ENCODE results near the gene SPC25.

- TF ChIP-seq USF2 (CRISPR knock-in tag; IDR thresholded peaks at IDR 0.05), result no peak
- no peak for TF ChIP-seq CTCF (IDR thresholded peaks at IDR 0.05)
- TF ChIP-seq EMX1 (CRISPR knock-in tag; IDR thresholded peaks at IDR 0.05), result no peak
- no peak for TF ChIP-seq E2F5 (CRISPR knock-in tag; IDR thresholded peaks at IDR 0.05)
- TF ChIP-seq MAX (CRISPR knock-in tag; IDR thresholded peaks at IDR 0.05), result no peak
- TF ChIP-seq ZBTB43 (CRISPR knock-in tag; IDR thresholded peaks at IDR 0.05), result no peak
Observed at GRCh38 chr2:168910330-168910729, 20.1 kb upstream of the SPC25 start.
